NCI-H524 treated with DMSO at 0.1 percent for 48 hours (cell line): ENCODE data around the gene FAM234A.

Source experiments
- DNase-seq: peaks from one replicate; lab custom pipeline; 2025; lab: John Stamatoyannopoulos, UW

FAM234A gene

DNA sequence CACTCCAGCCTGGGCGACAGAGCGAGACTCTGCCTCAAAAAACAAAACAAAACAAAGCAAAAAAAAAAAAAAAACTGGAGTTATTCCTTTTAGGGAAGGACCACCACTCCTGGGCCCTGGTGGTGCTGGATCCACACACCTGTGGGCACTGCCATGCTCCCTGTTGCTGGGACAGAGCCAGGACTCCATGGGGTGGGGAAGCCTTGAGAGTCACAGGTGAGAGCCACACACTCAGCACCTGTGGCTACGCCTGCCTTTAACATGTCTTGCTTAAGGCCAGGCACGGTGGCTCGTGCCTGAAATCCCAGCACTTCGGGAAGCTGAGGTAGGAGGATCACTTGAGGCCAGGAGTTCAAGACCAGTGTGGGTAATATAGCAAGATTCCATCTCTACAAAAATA, 66.6 kb downstream of the FAM234A start:
- no peak for DNase-seq

DNA sequence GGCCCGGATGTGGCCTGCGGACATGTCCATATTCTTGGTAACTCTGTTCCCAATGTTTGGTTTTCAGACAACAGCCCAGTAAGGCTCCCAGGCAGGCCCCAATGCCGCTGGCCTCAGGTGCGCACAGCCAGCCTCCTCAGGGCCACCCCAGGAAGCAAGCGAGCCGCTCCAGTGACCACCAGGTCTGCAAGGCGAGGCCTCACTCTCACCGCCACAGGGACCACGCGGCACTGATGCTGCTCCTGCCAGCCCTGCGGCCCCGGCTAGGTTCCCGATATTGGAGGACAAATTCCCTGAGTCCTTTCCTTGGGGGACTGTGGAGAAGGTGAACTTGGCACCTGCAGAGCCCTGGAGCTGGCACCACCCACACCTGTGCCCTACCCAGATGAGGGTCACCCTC, 67.3 kb downstream of the FAM234A start:
- DNase-seq = no peak

DNA sequence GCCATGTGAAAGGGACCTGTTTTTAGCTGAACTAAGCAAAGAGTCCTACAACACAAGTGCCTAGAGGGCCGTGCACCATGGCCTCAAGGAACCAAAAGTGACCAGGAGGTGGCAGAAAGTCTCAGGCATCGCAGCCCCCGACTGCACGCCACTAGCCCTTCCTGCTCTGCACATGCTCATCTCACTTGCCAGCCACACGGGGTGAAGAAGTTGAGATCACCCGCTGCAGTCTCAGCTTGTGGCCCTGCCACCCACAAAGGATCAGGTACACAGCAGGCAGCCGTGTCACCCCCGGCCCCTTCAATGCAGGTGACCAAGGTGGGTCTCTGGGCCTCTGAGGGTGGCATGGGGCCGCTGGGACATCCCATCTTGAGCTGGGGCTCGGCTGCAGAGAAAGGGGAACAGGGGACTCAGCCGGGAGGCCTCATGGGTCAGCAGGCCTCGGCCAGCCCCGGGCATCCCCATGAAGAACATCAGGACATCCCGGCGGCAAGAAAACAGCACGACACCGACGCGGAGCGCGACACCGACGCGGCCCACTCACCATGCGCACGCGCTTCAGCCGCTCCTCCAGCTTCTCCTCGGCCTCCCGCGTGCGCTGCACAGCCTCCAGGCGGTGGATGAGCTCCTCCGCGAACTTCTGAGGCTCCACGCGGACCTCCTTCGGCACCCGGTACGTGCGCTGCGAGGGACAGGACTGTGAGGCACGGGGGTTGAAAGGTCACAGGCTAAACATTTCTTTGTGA, 69.3 kb downstream of the FAM234A start:
- DNase-seq = no peak

DNA sequence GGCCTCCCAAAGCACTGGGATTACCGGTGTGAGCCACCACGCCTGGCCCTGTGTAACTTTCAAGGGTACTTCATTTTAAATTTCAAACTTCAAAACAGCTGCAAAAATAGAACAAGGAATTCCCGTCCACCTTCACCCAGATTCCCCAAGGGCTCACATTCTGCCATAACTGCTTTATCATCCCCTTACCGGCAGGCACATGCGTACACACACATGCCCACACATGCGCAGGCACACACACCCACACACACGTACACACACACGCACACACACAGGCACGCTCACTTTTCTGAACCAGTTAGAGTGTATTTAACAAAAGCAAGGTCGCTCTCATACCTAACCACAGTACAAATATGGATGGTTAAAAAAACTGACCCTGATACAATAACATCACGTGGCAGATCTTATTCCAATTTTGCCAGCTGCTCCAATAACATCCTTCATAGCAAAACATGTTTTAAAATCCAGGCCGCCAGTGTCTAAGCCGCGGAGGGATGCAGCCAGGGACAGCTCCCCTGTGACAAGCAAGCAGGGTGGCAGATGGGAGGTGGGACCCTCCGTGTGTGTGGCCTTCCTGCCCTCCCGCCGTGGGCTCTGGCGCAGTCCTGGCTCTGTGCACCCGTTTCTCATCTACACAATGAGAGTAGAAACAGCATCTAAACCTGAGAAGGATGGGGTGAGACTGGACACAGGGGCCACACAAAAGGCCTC, 71.5 kb downstream of the FAM234A start:
- no peak for DNase-seq

DNA sequence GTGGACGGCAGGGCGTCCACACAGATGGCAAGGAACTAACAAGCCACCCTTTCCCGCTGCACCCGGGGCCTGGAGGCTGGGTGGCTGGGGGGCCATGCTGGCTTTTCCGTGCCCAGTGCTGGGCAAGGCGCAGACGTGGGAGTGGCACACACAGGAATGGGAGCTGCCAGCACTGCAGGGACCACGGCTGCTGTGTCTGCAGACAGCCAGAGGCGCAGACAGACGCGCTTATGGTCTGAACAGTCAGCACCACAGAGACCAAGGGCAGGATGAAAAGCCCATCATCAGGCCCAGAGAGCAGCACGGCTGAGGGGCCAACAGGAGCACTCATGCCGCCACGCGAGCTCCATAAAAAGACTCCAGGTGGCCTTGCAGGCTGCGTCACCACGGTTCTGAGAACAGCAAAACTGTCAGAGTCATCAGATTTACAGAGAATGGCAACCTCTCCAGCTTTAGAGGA, 72.3 kb downstream of the FAM234A start:
- DNase-seq = no peak

DNA sequence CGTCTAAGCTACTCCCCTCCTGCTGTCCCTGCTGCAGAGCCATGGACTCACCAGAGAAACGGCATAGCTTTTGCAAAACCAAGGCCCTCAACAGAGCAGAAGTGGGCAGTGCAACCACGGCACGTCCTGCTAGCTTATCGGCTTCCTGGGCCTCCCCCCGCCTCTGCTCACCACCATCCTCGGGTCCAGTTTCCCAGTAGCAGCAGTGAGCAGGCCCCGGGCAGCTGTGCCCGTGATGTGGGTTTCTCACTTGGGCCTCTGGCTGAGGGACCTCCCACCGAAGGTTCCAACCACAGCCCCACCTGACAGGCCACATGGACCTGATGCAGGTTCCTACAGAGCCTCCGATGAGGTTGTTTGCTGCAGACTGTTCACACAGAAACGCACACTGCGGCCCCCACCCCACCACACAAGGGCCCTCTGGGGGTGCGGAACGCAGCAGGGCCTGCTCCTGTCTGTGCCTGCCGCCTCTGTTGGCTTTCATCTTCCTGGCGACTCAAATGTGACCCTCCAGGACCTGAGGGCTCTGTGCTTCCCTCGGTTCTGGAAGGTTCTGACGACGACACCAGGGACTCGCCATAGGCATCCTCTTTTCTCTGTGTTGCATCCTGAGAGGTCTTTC, 73.2 kb downstream of the FAM234A start:
- DNase-seq = no peak

DNA sequence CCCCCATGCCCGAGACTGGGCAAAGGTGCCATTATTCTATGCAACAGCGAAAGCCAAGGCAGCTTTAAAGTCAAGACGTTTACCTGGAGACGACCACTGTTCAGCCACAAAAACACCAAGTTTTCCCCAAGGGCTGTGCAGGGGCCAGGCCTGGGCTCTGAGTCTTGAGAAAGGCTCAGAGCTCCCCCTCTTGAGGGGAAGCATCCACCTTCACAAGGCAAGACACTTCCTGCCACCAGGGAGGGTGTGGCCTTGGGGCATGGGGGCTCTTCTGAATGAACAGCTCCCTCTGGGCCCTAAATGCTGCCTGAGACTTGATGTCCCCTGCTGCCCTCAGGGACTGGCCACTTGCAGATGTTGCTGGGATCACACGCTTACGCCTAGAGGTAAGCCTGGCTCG, 74.9 kb downstream of the FAM234A start:
- DNase-seq = no peak

DNA sequence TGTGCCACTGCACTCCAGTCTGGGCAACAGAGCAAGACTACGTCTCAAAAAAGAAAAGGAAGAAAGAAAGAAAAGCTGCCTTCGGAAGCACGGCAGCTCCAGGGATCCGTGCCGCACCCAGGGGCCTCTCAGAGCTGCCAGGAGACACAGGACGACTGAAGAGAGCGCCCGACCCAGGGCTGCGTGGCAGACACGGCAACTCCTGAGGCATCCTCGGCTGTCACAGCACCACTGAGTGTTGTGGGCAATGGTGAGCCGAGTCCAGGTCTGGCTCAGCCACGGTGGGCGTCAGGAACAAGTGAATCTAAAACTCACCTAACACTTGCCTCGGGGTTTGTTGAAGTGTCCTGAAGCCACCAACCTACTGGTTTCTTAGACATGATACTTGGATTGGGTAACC, 77.1 kb downstream of the FAM234A start:
- DNase-seq = no peak

DNA sequence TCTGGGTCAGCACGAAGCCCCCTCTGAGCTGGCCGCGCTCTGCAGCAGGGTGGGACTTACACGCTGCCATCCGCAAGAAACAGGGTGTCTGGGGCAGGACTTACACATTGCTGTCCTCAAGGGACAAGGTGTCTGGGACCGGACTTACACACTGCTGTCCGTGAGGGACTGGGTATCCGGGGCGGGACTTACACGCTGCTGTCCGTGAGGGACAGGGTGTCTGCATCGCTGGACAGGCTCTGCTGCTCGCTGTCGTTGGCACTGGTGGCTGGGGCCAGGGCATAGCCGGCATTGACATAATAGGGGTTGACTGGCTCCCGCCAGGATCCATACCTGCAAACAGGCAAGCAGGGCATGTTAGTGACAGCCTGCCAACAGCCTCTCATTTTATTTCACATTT, 79.7 kb downstream of the FAM234A start:
- DNase-seq = no peak

DNA sequence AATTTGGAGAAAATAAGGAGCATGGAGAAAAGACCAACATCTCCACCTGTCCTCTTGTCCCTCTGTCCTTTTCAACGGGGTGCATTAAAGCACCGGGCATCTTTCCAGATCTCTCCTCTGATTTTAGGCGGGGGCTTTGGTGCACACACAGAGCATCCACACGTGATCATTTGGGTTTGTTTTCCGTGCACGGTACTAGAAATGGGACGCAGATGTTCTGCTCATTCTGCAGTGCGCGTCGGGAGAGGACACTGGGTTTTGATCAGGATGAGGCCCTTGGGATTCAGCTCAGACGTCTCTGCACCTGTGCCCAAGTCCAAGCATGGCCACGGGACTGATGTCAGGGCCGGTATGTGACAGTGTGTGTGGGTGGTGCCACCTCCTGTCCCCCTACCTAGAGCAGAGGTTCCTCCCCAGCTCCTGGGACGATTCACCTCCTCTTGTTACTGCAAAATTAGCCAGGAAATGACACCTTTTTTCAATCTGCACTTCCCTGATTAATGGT, 80.2 kb downstream of the FAM234A start:
- DNase-seq = peak; percentile 31
